GM18867 (cell line): ENCODE measurements around the gene TEX2.
A peak's percentile ranks its signal among the peaks of the same experiment; 100 is the strongest.

Experiments
- ATAC-seq: cut with Tn5 transposase; IDR thresholded peaks from one replicate; pipeline ENCODE4 v1.9.1; 2021; ENCODE audit warnings: mild to moderate bottlenecking, moderate library complexity; ENCODE audit not compliant: unreplicated experiment

Gene TEX2, protein sequence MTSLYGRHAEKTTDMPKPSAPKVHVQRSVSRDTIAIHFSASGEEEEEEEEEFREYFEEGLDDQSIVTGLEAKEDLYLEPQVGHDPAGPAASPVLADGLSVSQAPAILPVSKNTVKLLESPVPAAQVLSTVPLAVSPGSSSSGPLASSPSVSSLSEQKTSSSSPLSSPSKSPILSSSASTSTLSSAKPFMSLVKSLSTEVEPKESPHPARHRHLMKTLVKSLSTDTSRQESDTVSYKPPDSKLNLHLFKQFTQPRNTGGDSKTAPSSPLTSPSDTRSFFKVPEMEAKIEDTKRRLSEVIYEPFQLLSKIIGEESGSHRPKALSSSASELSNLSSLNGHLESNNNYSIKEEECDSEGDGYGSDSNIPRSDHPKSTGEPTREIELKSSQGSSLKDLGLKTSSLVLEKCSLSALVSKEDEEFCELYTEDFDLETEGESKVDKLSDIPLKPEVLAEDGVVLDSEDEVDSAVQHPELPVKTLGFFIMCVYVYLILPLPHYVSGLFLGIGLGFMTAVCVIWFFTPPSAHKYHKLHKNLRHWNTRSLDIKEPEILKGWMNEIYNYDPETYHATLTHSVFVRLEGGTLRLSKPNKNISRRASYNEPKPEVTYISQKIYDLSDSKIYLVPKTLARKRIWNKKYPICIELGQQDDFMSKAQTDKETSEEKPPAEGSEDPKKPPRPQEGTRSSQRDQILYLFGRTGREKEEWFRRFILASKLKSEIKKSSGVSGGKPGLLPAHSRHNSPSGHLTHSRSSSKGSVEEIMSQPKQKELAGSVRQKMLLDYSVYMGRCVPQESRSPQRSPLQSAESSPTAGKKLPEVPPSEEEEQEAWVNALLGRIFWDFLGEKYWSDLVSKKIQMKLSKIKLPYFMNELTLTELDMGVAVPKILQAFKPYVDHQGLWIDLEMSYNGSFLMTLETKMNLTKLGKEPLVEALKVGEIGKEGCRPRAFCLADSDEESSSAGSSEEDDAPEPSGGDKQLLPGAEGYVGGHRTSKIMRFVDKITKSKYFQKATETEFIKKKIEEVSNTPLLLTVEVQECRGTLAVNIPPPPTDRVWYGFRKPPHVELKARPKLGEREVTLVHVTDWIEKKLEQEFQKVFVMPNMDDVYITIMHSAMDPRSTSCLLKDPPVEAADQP

DNA sequence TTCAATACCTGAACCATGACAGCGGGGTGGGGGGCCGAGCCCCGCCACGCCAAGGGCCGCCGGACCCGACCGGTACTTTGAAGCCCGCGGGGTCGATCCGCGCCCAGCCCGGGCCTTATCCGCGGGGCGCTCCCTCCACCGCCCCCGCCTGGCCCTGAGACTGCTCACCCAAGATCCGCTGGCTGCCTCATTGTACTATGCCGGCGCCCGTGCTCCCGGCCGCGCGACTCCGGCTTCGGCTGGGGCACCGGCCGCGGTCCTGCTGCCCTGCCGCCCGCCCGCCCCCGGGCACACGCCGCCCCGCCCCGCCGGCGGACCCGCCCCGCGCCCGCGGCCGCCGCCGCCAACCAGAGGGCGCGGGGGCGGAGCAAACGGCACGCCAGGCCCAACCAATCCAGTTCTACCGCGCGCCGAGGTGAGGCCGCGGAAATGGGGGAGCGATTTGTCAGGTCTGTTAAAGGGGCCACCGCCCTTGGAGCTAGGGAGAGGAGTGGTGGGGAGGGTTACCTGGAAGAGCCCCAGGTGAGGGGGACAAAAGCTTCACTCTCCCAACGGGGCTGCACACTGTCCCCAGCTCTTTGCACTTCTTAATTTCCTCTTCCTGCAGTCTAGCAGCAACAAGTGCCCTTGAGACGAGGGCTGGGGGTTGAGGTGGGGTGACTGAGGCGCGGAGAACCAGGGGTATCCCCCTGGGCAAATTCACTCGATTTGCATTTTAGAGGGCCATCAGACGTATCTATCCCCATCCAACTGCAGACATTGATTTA, at the start of gene TEX2:
TSS of gene TEX2 (minus strand) at position 261 of the 767 bp plus-strand sequence. CDS start 49,043 bp downstream, outside the sequence.
- peak; percentile 88 for ATAC-seq

DNA sequence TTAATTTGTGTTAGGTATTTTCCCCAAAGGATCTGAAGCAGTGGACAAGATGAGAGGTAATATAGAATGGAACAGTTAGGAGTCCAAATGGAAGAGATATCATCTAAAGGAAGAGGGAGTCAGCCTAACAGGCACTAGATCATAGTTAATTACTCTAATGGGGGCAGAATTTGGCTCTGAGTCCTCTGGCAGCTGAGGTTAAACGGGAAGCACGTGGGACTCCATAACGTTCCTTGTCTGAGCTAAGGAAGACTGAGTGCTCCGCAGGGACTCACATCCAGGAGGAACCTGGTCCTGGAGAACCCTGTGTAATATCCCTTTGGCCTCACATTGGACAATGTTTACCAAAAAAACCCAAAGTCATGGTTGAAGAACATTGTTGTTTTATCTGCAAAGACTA, 46.6 kb upstream of the TEX2 start:
- no peak for ATAC-seq

DNA sequence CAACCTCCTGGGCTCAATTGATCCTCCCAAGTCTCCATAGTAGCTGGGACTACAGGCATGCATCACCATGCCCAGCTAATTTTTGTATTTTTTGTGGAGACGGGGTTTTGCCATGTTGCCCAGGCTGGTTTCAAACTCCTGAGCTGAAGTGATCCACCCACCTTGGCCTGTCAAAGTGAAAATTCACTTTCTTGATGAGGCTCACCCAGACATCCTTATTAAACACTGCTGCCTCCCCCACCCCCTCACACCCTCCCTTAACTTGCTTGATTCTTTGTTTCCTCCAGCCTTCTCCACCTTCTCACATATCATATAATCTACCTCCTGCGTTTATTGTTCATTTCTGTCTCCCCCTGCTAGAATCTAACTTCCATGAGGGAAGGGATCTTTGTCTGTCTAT, 46.0 kb upstream of the TEX2 start:
- ATAC-seq: no peak

DNA sequence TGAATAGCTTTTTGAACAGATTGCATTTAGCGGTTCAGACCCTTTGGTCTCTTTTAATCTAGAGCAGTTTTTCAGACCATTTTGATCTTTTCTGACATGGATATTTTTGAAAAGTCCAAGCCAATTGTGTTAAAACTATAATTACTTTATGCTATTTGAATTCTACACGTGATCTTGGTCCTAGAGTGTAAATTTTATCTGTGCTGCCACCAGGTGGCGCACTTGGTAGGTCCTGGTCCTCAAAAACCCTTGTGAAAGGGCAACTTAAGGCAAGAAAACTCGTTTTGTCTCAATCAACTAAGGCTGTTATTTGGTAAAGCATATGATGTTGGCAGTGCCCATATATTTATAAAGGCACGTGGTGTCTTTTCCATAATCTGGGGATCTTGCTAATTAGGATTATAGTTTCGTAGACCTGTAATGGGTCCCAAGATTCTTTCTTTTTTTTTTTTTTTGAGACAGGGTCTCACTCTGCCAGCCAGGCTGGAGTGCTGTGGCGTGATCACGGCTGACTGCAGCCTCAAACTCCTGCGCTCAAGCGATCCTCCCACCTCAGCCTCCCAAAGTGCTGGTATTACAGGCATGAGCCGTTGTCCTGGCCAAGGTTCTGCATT, 43.9 kb upstream of the TEX2 start:
- no peak for ATAC-seq

DNA sequence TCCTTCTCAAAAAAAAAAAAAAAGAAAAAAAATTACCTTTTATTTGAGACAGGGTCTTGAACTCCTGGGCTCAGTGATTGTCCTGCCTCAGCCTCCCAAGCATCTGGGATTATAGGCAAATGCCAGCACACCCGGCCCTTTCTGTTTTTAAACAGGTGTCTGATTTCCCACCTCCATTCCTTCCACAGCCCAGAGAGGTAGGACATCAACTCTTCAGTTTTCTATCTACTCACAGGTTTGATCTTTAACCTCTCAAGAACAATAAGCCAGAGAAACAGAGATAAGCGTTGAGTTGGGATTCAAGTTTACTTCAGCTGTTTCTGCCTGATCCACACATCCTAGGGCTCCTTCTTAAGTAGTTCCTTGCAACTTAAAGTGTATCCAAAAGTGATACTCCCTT, 41.5 kb upstream of the TEX2 start:
- ATAC-seq: no peak

DNA sequence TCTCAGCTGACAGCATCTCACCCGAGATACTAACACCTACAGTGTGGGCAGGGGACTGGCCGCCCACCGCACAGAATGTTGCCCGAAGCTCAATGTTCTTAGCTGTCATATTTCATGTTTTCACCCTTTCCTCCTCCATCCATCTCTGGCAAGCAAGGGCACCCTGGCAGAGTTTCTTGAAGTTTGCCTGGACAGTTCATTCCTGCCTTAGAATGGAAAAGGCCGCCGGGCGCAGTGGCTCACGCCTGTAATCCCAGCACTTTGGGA, 37.6 kb upstream of the TEX2 start:
- ATAC-seq: no peak

DNA sequence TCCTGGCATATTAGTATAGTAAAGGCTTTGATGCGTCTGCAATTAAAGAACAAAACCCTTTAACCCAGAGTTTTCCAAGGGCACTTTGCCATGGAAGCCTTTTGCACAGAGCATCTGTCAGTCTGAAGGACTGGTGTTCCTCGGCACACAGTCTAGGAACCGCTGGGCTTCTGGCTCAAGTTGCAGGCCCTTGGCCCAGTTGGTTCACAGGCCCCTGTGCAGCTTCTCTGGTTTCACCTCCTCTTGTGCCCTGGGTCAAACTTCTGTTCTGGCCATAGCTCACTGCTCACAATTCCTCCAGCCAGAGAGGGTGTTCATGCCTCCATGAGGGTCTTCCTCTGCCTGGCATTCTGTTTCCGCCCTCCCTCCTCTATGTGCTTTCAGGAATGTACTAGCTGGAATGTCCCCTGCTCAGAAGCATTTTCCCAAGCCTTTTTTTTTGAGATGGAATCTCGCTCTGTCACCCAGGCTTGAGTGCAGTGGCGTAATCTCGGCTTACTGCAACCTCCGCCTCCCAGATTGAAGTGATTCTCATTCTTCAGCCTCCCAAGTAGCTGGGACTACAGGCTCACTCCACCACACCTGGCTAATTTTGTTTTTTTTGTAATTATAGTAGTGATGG, 34.5 kb upstream of the TEX2 start:
- no peak for ATAC-seq

DNA sequence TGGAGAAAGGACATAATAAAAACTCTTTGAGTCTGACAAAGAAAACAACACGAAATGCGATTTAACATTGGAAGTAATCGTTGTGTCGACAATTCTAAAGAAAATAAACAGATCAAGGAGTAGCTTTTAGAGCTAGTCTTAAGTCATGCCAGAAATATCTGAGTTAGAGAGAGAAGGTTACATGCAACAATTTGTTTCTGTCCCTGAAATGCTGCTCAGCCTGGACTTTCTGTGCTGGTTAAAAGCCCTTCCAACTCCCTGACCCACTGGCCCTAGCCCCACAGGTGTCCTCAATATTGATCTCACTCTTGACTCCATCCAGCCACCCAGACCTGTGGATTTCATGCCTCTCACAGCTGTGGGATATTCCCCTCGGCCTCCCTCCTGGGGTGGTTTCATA, 33.2 kb upstream of the TEX2 start:
- ATAC-seq: no peak

DNA sequence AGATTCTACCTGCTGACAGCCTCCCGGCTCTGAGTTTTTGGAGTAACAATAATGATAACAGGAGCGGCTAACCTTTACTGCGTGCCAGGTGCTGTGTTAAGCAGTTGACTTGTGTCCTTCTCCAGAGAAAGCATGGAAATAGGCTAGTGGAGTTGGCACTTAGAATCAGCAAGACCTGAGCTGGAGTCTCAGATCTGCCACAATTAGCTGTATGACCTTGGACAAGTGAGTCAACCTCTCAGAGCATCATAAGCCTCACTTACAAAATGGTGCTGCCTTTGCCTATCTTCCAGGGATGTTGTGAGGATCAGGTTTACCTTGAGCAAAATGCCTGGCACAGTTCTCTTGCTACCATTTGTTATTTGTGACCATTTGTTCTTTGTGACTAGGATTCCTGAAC, 32.1 kb upstream of the TEX2 start:
- ATAC-seq: no peak

DNA sequence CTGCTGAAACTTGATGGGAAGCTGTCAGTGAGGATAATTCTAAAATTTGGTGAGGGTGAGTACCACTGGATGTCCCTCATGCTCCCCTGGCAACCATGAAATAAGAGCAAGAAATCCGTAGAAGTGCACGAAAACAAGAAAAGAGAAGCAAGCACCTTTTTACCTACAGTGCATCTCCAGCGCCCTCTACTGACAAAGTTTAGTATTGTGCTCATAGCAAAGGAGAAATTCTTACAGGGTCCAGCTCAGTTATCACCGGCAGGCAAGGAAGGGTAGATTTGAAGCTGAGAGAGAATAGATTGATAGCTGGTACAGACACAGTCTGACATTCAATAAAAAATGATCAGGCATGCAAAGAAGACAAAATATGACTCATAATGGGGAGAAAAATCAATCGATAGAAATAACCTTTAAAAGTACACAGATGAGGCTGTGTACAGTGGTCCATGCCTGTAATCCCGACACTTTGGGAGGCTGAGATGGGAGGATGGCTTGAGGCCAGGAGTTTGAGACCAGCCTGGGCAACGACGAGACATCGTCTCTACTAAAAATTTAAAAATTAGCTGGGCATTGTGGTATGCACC, 28.3 kb upstream of the TEX2 start:
- ATAC-seq: no peak

DNA sequence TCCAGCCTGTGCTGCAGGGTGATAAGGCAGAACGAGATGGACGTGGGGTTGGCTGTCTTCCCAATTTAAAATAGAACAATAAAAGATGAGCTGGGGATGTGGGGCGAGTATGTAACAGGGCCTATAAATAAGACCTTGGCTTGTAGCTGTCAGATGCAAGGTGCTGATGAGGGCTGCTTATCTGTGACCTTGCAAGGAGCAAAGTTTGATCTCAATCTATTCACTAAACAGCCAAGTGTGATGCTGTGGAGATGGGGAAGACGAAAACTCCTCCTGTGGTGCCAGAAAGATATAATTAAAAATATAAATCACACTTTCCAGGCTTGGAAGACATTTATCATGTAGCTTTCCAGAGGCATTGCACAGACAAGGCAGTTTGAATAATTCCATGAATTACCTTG, 26.7 kb upstream of the TEX2 start:
- ATAC-seq: no peak

DNA sequence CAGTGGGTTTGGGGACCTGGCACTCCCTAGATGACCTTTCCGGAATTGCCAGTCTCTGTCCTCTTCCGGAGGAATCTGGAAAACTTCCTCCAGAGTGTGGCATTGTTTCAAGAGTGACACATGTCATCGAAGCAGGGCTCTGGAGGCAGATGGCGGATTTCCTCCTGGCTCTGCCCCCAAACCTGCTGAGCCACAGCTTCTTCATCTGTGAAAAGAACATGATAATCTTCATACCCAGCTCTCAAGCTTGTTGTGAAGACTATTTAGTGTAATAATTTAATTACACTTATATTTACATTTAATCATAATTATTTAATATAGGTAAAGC, 19.7 kb upstream of the TEX2 start:
- ATAC-seq: no peak

DNA sequence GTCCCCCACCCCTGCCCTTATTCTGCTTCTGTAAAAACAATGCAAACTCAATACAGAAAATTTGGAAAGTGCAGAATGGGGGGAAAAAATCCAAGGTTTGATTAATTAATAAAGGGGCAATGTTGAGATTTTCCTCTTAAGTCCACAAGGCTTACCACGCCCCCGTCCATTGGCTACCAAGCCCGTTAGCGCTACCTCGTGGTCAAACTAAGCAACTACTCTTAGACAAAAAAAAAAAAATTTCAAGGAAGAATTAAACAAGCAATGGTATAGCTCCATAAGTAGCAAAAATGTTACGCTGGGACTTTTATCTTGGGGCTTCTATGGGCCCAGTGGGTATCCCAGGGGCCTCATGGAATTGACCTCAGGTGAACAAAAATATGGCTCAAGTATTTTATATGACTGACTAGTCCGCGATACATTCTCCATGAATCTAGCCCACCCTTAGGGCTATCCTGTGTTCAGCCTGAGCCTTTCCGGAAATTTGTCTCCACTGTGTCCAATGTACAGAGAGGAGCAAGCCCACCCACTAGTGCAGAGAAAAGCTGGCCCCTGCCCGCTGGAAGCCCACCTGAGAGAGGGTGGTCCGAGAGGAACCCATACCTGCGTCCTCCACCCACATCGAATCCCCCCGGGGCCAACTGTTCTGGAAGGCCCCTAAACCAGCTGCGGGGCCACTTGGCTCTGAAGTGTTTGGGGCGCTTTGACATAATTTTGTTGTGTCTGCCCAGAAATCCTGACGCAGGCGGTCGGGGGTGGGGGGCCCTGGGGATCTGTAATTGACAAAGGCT, 19.1 kb upstream of the TEX2 start:
- ATAC-seq: no peak

DNA sequence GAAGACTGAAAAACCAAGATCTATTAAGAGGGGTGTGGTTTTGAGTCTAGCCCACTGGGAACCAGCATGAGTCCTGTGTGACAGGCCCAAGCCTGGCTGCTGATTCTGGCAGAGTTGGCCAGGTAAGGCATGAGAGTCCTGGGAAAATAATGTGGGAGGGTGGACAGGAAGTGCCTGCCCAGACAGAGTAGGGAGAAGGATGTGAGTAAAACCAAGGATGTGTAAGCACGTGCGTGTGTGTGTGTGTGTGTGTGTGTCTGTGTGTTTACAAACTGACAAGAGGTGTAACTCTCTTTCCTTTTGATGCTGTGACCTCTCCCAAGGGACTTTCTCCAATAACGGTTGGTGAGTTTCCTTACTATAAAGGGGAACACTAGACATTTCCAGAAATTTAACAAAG, 15.6 kb upstream of the TEX2 start:
- ATAC-seq: no peak

DNA sequence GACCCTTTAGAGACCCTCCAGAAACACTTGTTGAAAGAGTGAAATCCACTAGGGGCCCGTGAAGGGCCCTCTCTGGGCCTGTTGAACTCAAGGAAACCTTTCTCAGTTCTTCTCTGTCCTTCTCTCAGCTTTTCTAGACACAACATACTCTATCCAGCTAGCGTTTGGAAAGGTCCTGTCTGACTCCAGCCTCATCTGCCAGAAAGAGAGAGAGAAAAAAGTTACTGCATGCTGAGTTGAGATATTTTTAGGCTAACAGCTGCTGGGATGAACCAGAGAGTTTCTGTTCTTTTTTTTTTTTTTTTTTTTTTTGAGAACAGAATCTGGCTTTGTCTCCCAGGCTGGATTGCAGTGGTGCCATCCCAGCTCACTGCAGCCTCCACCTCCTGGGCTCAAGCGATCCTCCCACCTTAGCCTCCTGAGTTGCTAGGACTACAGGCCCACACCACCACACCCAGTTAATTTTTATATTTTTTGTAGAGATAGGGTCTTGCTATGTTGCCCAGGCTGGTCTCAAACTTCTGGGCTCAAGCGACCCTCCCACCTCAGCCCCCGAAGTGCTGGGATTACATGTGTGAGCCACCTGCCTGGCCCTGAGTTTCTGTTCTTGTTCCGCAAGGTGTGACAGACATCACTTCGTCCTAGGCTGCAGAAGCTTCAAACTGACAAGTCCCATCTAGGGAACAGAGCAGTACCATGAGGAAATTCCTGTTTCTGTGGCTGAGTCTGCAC, 14.9 kb upstream of the TEX2 start:
- ATAC-seq: no peak

DNA sequence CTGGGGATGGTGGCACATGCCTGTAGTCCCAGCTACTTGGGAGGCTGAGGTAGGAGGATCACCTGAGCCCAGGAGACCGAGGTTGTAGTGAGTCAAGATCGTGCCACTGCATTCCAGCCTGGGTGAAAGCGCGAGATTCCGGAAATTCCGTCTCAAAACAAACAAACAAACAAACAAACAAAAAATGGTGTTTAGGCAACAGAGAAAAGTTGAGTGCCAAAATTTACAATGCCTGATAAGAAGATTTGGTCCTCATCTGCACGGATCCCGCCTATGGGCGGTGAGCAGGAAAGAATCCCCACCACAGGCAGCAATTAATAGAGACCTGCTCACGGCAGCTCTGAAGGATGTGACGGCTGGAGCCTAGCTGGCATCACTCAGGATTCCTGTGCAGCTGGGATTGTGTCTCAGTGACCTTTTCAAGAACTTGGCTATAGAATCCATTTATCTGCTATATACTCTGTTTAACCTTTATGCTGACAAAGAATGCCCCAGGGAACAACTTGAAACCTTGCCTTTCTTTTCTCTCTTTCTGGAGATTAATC, 14.0 kb upstream of the TEX2 start:
- ATAC-seq: no peak

DNA sequence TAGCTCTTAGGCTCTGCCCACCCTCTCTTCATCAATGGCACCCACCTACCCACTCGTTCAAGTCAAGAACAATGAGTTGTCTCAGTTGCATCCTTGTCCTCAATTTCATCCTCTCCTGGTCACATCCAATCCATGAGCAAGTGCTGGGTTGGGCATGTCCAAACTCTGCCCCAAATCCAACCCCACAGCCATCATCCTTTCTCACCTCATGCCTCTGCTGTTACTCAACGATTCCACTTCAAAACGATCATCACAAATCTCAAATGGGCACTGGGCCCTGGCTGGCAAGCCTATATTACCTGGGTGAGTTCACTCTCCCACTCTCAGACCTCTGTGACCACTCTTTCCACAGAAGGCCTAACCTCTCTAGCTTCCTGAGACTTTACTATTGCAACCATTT, 12.0 kb upstream of the TEX2 start:
- ATAC-seq: no peak

DNA sequence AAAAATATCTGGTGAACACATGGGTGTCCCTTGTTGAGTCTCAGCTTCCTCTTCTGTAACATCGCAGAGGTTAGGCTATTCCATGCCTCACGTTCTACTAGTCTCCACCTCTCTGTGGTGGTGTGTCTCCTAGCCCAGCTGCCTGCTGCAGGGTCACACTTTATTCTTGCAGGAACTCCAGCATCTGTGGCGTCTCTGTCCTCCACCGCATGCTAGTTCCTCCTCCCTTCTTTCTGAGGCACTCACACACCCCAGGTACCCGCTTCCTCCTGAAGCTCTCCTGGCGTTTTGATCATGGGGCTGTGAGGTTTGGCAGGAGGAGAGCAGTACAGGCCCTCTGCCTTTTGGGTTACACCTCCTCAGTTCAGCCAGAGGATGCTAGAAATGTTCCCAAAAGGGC, 9.9 kb upstream of the TEX2 start:
- ATAC-seq: no peak
